ENCODE results near the gene ALOX15B. TPM values are rescaled to one million over a fixed set of nuclear protein-coding genes. Genes with fewer than 3 reads are reported as not detected.
A peak's percentile ranks its signal among the peaks of the same experiment; 100 is the strongest.

The ALOX15B gene
- polyA plus RNA-seq, 1 donor from 2014 or later, result not detected

DNA sequence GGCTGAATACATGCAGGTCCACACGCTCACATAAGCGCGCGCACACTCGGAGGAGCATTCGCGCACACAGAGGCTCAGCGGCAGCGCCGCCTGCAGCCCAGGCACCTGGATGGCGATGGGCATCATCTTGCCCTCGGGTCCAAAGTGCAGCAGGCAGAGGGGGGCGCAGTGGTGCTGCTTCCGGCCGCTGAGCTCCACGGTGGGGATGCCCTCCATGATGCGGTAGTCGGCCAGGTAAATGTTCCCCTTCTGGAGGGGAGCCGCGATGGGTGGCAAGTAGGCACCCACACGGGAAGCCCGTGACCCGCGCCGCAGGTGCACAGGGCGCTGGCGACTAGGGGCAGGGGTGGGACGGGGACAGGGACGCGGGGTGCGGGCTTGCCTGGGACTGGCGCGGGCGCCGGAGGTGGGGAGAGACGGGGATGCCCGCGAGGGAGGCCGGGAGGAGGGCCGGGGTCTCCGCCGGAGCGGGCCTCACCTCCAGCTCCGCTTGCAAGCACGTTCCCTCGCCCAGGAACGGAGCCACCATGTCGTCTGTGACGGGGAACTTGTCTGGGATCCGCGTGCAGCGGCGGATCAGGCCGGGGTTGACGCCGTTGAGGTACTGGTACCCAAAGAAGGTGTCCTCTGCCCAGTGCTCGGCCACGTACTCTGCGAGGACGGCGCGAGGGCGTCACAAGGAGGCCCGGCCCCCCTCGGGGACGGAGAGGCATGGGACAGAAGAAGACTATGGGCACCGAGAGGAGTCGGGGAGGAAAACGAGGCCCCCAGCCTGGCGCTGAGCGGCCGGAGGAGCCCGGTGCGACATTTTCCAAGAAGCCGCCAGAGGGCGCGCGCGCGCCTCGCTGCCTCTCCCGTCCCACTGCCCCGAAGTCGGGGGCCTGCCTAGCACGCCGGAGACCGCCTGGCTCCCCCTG lies 40.7 kb downstream of the ALOX15B start:
- Histone ChIP-seq H3K36me3 (ENCODE audit: insufficient read depth, low read length) (no peaks in the 10 kb centered on the region), H3K9me2 (ENCODE audit: insufficient read depth, low read length) (no peaks in the 10 kb centered on the region), H3K9ac (ENCODE audit: low read length) (peak overlapping the region; percentile 67), H4K20me1 (ENCODE audit: insufficient read depth) (no peaks in the 10 kb centered on the region), H3F3A (ENCODE audit: insufficient read depth, low read length, poor library complexity, severe bottlenecking) (no peaks in the 10 kb centered on the region), H3K4me2 (ENCODE audit: low read length) (no peak overlapping the region), H3K79me2 (replicated peaks; ENCODE audit: insufficient read depth, low read length) (no peaks in the 10 kb centered on the region), H3K27me3 (ENCODE audit: insufficient read depth, low read depth, low read length) (peaks cover 54% of the 10 kb centered on the region), H3K4me3 (ENCODE audit: low read length) (peak overlapping the region; percentile 72), H3K27ac (ENCODE audit: low read length) (peak overlapping the region; percentile 49), H3K9me3 (ENCODE audit: low read length) (no peaks in the 10 kb centered on the region), H2AFZ (ENCODE audit: low read depth, low read length) (peak overlapping the region; percentile 35)
- TF ChIP-seq, protein P1, sequence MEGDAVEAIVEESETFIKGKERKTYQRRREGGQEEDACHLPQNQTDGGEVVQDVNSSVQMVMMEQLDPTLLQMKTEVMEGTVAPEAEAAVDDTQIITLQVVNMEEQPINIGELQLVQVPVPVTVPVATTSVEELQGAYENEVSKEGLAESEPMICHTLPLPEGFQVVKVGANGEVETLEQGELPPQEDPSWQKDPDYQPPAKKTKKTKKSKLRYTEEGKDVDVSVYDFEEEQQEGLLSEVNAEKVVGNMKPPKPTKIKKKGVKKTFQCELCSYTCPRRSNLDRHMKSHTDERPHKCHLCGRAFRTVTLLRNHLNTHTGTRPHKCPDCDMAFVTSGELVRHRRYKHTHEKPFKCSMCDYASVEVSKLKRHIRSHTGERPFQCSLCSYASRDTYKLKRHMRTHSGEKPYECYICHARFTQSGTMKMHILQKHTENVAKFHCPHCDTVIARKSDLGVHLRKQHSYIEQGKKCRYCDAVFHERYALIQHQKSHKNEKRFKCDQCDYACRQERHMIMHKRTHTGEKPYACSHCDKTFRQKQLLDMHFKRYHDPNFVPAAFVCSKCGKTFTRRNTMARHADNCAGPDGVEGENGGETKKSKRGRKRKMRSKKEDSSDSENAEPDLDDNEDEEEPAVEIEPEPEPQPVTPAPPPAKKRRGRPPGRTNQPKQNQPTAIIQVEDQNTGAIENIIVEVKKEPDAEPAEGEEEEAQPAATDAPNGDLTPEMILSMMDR (IDR thresholded peaks at IDR 0.05; ENCODE audit: poor library complexity, severe bottlenecking), result peak; percentile 92
- TF ChIP-seq TAF1 (IDR thresholded peaks at IDR 0.05; ENCODE audit: low read depth) (no peak), EP300 (conservative IDR thresholded peaks at IDR 0.05; ENCODE audit: poor library complexity, severe bottlenecking) (no peak), EZH2 (IDR thresholded peaks at IDR 0.05; ENCODE audit: borderline replicate concordance, insufficient read depth, low read length, poor library complexity, severe bottlenecking) (no peak), SMC3 (conservative IDR thresholded peaks at IDR 0.05; ENCODE audit: poor library complexity) (peak; percentile 82), POLR2AphosphoS5 (IDR thresholded peaks at IDR 0.05) (peak; percentile 17), RAD21 (conservative IDR thresholded peaks at IDR 0.05) (peak; percentile 75), MXI1 (conservative IDR thresholded peaks at IDR 0.05; ENCODE audit: poor library complexity, severe bottlenecking) (peak; percentile 55)
- TF ChIP-seq, protein P2, sequence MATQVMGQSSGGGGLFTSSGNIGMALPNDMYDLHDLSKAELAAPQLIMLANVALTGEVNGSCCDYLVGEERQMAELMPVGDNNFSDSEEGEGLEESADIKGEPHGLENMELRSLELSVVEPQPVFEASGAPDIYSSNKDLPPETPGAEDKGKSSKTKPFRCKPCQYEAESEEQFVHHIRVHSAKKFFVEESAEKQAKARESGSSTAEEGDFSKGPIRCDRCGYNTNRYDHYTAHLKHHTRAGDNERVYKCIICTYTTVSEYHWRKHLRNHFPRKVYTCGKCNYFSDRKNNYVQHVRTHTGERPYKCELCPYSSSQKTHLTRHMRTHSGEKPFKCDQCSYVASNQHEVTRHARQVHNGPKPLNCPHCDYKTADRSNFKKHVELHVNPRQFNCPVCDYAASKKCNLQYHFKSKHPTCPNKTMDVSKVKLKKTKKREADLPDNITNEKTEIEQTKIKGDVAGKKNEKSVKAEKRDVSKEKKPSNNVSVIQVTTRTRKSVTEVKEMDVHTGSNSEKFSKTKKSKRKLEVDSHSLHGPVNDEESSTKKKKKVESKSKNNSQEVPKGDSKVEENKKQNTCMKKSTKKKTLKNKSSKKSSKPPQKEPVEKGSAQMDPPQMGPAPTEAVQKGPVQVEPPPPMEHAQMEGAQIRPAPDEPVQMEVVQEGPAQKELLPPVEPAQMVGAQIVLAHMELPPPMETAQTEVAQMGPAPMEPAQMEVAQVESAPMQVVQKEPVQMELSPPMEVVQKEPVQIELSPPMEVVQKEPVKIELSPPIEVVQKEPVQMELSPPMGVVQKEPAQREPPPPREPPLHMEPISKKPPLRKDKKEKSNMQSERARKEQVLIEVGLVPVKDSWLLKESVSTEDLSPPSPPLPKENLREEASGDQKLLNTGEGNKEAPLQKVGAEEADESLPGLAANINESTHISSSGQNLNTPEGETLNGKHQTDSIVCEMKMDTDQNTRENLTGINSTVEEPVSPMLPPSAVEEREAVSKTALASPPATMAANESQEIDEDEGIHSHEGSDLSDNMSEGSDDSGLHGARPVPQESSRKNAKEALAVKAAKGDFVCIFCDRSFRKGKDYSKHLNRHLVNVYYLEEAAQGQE (IDR thresholded peaks at IDR 0.05; ENCODE audit: borderline replicate concordance), result peak; percentile 27

DNA sequence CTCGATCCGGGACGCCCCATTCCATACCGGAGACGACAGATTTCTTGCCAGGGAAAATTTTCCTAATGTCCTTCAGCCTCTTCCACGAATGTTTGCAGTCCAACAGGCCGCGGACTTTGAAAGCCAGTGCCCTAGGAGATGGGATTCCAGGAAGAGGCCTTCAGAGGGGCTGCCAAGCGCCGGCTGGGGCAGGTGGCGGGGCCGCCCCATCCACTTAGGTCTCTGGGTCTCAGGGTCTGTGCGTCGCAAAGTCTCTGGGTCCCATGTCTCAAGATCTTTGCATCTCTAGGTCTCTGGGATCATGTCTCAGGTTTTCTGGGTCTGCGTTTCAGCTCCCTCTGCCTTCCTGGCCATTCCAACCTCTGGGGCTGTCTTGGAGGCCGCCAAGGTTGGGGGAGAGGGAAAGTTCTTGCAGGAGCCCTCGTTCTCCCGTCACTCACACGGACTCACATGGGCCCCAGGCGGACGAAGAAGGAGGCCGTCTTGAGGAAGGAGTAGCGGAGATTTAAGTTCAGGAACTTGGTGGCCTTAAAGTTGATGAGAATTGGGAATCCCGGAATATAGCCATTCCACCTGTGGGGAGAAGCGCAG lies 41.4 kb downstream of the ALOX15B start:
- Histone ChIP-seq H3K4me2 (ENCODE audit: low read length) (no peak overlapping the region), H3K9me3 (ENCODE audit: low read length) (no peaks in the 10 kb centered on the region), H3F3A (ENCODE audit: insufficient read depth, low read length, poor library complexity, severe bottlenecking) (no peaks in the 10 kb centered on the region), H3K9me2 (ENCODE audit: insufficient read depth, low read length) (no peaks in the 10 kb centered on the region), H3K27ac (ENCODE audit: low read length) (no peak overlapping the region), H2AFZ (ENCODE audit: low read depth, low read length) (no peak overlapping the region), H4K20me1 (ENCODE audit: insufficient read depth) (no peaks in the 10 kb centered on the region), H3K27me3 (ENCODE audit: insufficient read depth, low read depth, low read length) (peaks cover 47% of the 10 kb centered on the region), H3K9ac (ENCODE audit: low read length) (no peak overlapping the region), H3K36me3 (ENCODE audit: insufficient read depth, low read length) (no peaks in the 10 kb centered on the region), H3K79me2 (replicated peaks; ENCODE audit: insufficient read depth, low read length) (no peaks in the 10 kb centered on the region), H3K4me3 (ENCODE audit: low read length) (peak overlapping the region; percentile 72)
- TF ChIP-seq RAD21 (conservative IDR thresholded peaks at IDR 0.05) (no peak), SMC3 (conservative IDR thresholded peaks at IDR 0.05; ENCODE audit: poor library complexity) (peak; percentile 32)
- TF ChIP-seq, protein P2 (IDR thresholded peaks at IDR 0.05; ENCODE audit: borderline replicate concordance), result peak; percentile 8

Measured in neural cell (in vitro differentiated cells).